ENCODE results near the gene GTSF1L. TPM values are rescaled to one million over a fixed set of nuclear protein-coding genes. Genes with fewer than 3 reads are reported as not detected.

Gene GTSF1L
- polyA plus RNA-seq, 1 donor, result not detected

DNA sequence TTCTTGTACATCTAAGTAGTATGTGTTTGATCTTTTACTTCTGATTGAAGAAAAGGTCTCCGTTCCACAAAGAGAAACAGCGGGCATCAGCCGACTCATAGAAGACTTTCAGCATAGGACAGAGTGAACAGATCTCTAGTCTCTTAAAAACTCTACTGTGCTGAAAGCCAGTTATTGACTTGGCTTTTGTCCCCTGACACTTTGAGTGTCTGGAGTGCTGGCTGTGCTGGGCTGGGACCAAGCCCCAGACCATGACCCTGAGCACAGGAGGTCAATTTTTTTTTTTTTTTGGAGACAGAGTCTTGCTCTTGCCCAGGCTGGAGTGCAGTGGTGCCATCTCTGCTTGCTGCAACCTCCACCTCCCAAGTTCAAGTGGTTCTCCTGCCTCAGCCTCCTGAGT lies 32.0 kb downstream of the GTSF1L start:
- Histone ChIP-seq H3K27me3 (ENCODE audit: control insufficient read depth, insufficient read depth, low read length) (no peaks in the 10 kb centered on the region), H3K36me3 (ENCODE audit: control insufficient read depth, insufficient read depth, low read length) (no peaks in the 10 kb centered on the region), H3K27ac (ENCODE audit: low read length) (no peak overlapping the region), H3K4me3 (ENCODE audit: low read length) (no peak overlapping the region), H3K9me3 (ENCODE audit: control insufficient read depth, low read depth, low read length) (no peaks in the 10 kb centered on the region), H3K4me1 (ENCODE audit: control insufficient read depth, insufficient read depth, low read length) (no peaks in the 10 kb centered on the region)
- no peak for DNase-seq
- no CpG with 5 or more reads among the region's 3 CpGs for WGBS (ENCODE audit: insufficient coverage, low lambda C conversion rate)

DNA sequence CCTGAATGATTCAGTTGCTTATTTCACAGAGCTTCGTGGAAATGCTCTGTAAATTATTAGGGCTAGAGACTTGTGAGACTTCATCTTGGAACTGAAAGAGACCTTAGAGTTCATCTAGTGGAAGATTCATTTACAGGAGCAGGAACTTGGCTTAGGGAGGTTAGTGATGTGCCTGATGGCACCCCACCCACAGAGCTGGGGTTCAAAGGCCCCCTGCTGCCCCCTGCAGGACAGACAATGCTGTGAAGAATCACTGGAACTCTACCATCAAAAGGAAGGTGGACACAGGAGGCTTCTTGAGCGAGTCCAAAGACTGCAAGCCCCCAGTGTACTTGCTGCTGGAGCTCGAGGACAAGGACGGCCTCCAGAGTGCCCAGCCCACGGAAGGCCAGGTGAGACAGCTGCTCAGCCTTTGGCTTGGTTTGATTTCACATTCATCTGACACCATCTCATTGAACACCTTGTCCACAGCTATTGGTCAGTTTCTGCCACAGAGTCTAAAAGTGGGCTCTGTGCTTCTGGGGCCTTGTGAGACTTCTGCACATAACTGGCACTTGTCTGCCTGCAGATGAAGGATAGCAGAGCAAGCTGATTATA lies 34.8 kb downstream of the GTSF1L start:
- H3K4me1 ChIP-seq (ENCODE audit: control insufficient read depth, insufficient read depth, low read length), result no peaks in the 10 kb centered on the region
- H3K4me3 ChIP-seq (ENCODE audit: low read length), result no peak overlapping the region
- DNase-seq, result peak; percentile 41 to 46
- H3K27me3 ChIP-seq (ENCODE audit: control insufficient read depth, insufficient read depth, low read length), result no peaks in the 10 kb centered on the region
- no peak overlapping the region for H3K27ac ChIP-seq (ENCODE audit: low read length)
- H3K36me3 ChIP-seq (ENCODE audit: control insufficient read depth, insufficient read depth, low read length), result no peaks in the 10 kb centered on the region
- H3K9me3 ChIP-seq (ENCODE audit: control insufficient read depth, low read depth, low read length), result no peaks in the 10 kb centered on the region
- WGBS (ENCODE audit: insufficient coverage, low lambda C conversion rate), result no CpG with 5 or more reads among the region's 5 CpGs

DNA sequence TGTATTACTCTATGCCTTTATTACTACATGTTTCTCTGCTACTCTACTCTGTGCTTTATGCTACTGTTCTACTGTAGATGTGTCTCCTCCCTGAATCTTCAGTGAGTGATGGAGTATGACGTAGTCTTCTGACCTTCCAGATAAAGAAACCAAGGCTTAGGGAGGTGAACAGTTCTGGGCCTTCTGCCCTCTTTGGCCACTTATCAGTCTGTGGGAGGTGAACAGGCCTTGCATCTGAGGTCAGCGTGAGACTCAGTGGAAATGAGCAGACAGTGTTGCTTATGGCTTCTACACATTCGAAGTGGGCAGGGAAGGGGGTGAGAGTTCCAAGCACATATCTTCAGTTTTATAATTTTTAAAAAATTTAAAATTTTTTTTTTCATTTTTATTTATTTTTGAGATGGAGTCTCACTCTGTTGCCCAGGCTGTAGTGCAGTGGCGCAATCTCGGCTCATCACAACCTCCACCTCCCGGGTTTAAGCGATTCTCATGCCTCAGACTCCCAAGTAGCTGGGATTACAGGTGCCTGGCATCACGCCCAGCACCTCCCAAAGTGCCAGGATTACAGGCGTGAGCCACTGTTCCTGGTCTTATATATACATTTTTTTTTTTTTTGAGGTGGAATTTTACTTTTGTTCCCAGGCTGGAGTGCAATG lies 35.7 kb downstream of the GTSF1L start:
- no peaks in the 10 kb centered on the region for H3K36me3 ChIP-seq (ENCODE audit: control insufficient read depth, insufficient read depth, low read length)
- 85% methylated on average over 4 of the region's 9 CpGs for WGBS (ENCODE audit: insufficient coverage, low lambda C conversion rate)
- no peaks in the 10 kb centered on the region for H3K27me3 ChIP-seq (ENCODE audit: control insufficient read depth, insufficient read depth, low read length)
- H3K4me1 ChIP-seq (ENCODE audit: control insufficient read depth, insufficient read depth, low read length), result no peaks in the 10 kb centered on the region
- no peak overlapping the region for H3K27ac ChIP-seq (ENCODE audit: low read length)
- no peak overlapping the region for H3K4me3 ChIP-seq (ENCODE audit: low read length)
- no peak for DNase-seq
- H3K9me3 ChIP-seq (ENCODE audit: control insufficient read depth, low read depth, low read length), result no peaks in the 10 kb centered on the region

DNA sequence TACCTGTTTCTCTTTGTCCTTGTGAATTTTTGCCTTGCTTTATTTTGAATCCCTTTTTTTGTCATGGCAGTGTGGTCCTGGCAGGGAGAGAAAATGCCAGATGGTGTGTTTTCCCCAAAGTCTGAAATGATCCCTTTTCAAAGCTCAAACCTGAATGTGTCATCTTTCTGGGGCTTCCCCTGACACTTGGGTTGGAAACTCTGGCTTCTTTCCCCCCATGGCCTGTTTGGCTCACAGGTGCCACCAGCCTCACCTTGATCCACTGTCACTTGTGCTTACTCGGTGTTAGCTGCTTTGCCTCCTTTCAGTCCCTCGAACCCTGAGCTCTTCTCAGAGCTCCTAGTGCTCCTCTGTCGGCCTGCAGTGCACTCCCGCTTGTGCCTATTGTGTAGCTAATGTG lies 37.6 kb downstream of the GTSF1L start:
- Histone ChIP-seq H3K4me3 (ENCODE audit: low read length) (no peak overlapping the region), H3K9me3 (ENCODE audit: control insufficient read depth, low read depth, low read length) (no peaks in the 10 kb centered on the region), H3K27me3 (ENCODE audit: control insufficient read depth, insufficient read depth, low read length) (no peaks in the 10 kb centered on the region), H3K36me3 (ENCODE audit: control insufficient read depth, insufficient read depth, low read length) (no peaks in the 10 kb centered on the region), H3K4me1 (ENCODE audit: control insufficient read depth, insufficient read depth, low read length) (no peaks in the 10 kb centered on the region), H3K27ac (ENCODE audit: low read length) (no peak overlapping the region)
- no CpG with 5 or more reads among the region's 4 CpGs for WGBS (ENCODE audit: insufficient coverage, low lambda C conversion rate)
- DNase-seq, result no peak

DNA sequence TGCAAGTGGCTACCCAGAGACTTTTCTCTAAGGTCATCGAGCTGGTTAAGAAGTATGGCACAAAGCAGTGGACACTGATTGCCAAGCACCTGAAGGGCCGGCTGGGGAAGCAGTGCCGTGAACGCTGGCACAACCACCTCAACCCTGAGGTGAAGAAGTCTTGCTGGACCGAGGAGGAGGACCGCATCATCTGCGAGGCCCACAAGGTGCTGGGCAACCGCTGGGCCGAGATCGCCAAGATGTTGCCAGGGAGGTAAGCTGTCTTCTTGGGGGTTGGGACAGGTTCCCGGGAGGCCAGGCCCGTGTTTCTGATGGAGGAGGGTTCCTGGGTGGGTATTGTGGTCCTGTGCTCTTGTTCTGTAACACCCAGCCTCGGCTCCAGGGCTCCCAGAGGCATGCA lies 40.0 kb downstream of the GTSF1L start:
- no peaks in the 10 kb centered on the region for H3K9me3 ChIP-seq (ENCODE audit: control insufficient read depth, low read depth, low read length)
- no peak for DNase-seq
- no peaks in the 10 kb centered on the region for H3K36me3 ChIP-seq (ENCODE audit: control insufficient read depth, insufficient read depth, low read length)
- H3K27ac ChIP-seq (ENCODE audit: low read length), result no peak overlapping the region
- no CpG with 5 or more reads among the region's 13 CpGs for WGBS (ENCODE audit: insufficient coverage, low lambda C conversion rate)
- H3K4me1 ChIP-seq (ENCODE audit: control insufficient read depth, insufficient read depth, low read length), result no peaks in the 10 kb centered on the region
- H3K4me3 ChIP-seq (ENCODE audit: low read length), result no peak overlapping the region
- H3K27me3 ChIP-seq (ENCODE audit: control insufficient read depth, insufficient read depth, low read length), result no peaks in the 10 kb centered on the region

DNA sequence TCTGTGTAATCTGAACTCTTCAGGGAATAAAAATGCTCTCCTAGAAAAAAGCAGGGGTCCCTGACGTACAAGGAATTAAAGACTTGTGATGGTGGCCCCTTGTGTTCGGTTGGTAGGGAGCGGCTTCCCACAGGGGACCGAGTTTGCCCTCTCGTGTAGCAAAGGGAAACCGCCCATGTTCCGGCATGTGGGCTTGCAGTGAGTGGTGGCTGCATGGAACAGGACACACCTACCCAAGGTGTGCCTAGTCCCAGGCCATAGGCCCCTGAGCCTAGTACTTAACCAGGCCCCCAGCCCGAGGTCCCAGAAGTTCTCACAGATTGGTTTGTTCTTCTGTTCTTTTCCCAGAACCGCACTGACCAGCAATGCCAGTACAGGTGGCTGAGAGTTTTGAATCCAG lies 44.4 kb downstream of the GTSF1L start:
- no peaks in the 10 kb centered on the region for H3K9me3 ChIP-seq (ENCODE audit: control insufficient read depth, low read depth, low read length)
- H3K4me1 ChIP-seq (ENCODE audit: control insufficient read depth, insufficient read depth, low read length), result no peaks in the 10 kb centered on the region
- no CpG with 5 or more reads among the region's 9 CpGs for WGBS (ENCODE audit: insufficient coverage, low lambda C conversion rate)
- DNase-seq, result no peak
- no peaks in the 10 kb centered on the region for H3K27me3 ChIP-seq (ENCODE audit: control insufficient read depth, insufficient read depth, low read length)
- H3K27ac ChIP-seq (ENCODE audit: low read length), result no peak overlapping the region
- no peaks in the 10 kb centered on the region for H3K36me3 ChIP-seq (ENCODE audit: control insufficient read depth, insufficient read depth, low read length)
- no peak overlapping the region for H3K4me3 ChIP-seq (ENCODE audit: low read length)

DNA sequence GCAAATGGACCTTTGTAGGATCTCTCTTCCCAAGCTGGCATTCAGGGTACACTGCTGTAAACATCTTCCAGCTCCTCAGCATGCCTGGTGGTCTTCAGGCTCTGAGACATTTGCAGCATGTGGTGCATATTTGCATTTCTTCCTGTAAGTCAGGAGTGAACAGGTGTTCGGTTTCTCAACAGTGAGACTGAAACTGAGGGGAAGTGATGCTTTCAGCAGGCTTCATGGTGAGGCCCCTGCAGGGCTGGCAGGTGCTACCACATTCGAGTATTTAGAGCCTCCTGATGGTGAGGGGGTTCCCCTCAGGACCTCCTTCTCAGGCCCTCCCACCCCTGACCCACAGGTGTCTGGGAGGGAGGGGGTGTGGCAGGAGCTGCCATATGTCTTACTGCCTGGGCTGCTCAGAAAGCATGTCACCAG lies 44.8 kb downstream of the GTSF1L start:
- no peaks in the 10 kb centered on the region for H3K36me3 ChIP-seq (ENCODE audit: control insufficient read depth, insufficient read depth, low read length)
- WGBS (ENCODE audit: insufficient coverage, low lambda C conversion rate), result no CpG with 5 or more reads among the region's 2 CpGs
- DNase-seq, result no peak
- H3K27me3 ChIP-seq (ENCODE audit: control insufficient read depth, insufficient read depth, low read length), result no peaks in the 10 kb centered on the region
- H3K4me3 ChIP-seq (ENCODE audit: low read length), result no peak overlapping the region
- H3K27ac ChIP-seq (ENCODE audit: low read length), result no peak overlapping the region
- no peaks in the 10 kb centered on the region for H3K9me3 ChIP-seq (ENCODE audit: control insufficient read depth, low read depth, low read length)
- no peaks in the 10 kb centered on the region for H3K4me1 ChIP-seq (ENCODE audit: control insufficient read depth, insufficient read depth, low read length)

DNA sequence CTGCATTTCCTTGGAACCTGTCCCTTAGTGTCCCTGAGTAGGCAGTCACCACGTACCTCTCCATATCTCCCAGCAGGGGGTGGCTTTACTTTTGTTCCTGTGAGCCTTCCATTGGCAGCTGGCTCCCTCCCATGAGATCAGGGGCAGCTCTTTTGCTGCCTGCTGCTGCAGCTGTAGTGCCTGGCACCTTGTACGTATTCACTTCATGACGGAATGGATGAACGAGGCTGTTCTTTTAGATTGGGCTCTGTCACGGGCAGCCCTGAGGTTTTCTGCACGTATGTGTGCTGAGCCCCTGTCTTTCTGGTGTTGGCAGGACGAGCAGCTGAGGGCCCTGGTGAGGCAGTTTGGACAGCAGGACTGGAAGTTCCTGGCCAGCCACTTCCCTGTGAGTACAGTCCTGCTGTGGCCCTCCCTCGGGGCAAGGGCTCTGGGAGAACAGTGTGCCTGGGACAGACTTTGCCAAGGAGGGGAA lies 45.3 kb downstream of the GTSF1L start:
- DNase-seq, result no peak
- Histone ChIP-seq H3K27me3 (ENCODE audit: control insufficient read depth, insufficient read depth, low read length) (no peaks in the 10 kb centered on the region), H3K4me1 (ENCODE audit: control insufficient read depth, insufficient read depth, low read length) (no peaks in the 10 kb centered on the region), H3K9me3 (ENCODE audit: control insufficient read depth, low read depth, low read length) (no peaks in the 10 kb centered on the region), H3K27ac (ENCODE audit: low read length) (no peak overlapping the region), H3K4me3 (ENCODE audit: low read length) (no peak overlapping the region), H3K36me3 (ENCODE audit: control insufficient read depth, insufficient read depth, low read length) (no peaks in the 10 kb centered on the region)
- WGBS (ENCODE audit: insufficient coverage, low lambda C conversion rate), result no CpG with 5 or more reads among the region's 8 CpGs

DNA sequence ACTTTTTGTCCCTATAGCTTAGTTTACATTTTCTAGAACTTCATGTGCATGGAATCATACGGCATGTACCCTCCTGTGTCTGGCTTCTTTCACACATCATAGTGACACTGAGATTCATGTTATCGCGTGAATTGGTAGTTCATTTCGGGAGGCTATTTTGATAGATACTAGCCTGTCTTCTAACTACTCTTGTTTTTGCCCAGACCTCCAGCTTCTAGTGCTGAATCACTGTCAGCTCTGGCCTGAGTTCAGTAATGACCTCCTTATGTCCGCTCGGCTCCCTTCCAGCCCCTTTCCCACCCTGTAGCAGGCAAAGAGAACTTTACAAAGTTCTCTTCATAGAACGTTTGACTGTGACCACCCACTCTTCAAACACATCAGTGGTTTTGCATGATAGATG lies 45.8 kb downstream of the GTSF1L start:
- no peaks in the 10 kb centered on the region for H3K9me3 ChIP-seq (ENCODE audit: control insufficient read depth, low read depth, low read length)
- no peak overlapping the region for H3K4me3 ChIP-seq (ENCODE audit: low read length)
- H3K4me1 ChIP-seq (ENCODE audit: control insufficient read depth, insufficient read depth, low read length), result no peaks in the 10 kb centered on the region
- no peak overlapping the region for H3K27ac ChIP-seq (ENCODE audit: low read length)
- DNase-seq, result no peak
- H3K27me3 ChIP-seq (ENCODE audit: control insufficient read depth, insufficient read depth, low read length), result no peaks in the 10 kb centered on the region
- WGBS (ENCODE audit: insufficient coverage, low lambda C conversion rate), result 100% methylated on average over 1 of the region's 7 CpGs
- H3K36me3 ChIP-seq (ENCODE audit: control insufficient read depth, insufficient read depth, low read length), result no peaks in the 10 kb centered on the region

DNA sequence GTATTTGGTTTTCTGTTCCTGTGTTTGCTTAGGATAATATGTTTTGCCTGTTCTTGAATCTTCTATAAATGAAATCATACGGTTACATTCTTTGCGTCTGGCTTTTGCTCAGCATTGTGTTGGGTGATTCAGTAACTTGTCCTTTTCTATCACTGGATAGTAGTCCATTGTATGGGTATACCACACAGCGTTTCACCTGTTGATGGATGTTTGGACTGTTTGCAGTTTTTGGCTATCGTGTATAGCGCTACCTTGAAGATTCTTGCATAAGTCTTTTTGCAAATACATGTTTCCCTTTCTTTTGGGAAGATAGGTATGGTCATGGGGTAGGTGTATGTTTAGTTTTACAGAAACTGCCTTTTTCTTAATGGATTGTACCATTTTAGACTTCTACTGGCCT lies 50.4 kb downstream of the GTSF1L start:
- Histone ChIP-seq H3K4me3 (ENCODE audit: low read length) (no peak overlapping the region), H3K36me3 (ENCODE audit: control insufficient read depth, insufficient read depth, low read length) (no peaks in the 10 kb centered on the region), H3K9me3 (ENCODE audit: control insufficient read depth, low read depth, low read length) (no peaks in the 10 kb centered on the region), H3K4me1 (ENCODE audit: control insufficient read depth, insufficient read depth, low read length) (no peaks in the 10 kb centered on the region), H3K27ac (ENCODE audit: low read length) (no peak overlapping the region), H3K27me3 (ENCODE audit: control insufficient read depth, insufficient read depth, low read length) (no peaks in the 10 kb centered on the region)
- DNase-seq, result no peak
- WGBS (ENCODE audit: insufficient coverage, low lambda C conversion rate), result 100% methylated on average over 1 of the region's 5 CpGs
